Mesenchymal stem cell (in vitro differentiated cells and primary cell): ENCODE data around the gene ARMS2.
A peak's percentile ranks its signal among the peaks of the same experiment; 100 is the strongest.

ENCODE experiments used
- DNase-seq: peaks from one replicate; pipeline ENCODE4 v3.0.0-alpha.2; 2013
- H2AFZ ChIP-seq: one replicate; pipeline ENCODE4 v1.6.1; 2013; ENCODE audit warnings: low read depth, mild to moderate bottlenecking, control low read depth, inconsistent platforms, low read length, moderate library complexity
- H2AK5ac ChIP-seq: 2 replicates; pipeline ENCODE4 v1.6.1; 2013; ENCODE audit warnings: low read length, moderate library complexity, mild to moderate bottlenecking, inconsistent platforms; ENCODE audit not compliant: severe bottlenecking
- H2BK120ac ChIP-seq: one replicate; pipeline ENCODE4 v1.6.1; 2013; ENCODE audit warnings: low read depth, mild to moderate bottlenecking, inconsistent platforms, low read length, moderate library complexity
- H2BK12ac ChIP-seq, 2 experiments: one replicate each; pipeline ENCODE4 v1.6.1; 2013; ENCODE audit warnings: inconsistent platforms in 2 of 2, low read length in 2 of 2, mild to moderate bottlenecking in 2 of 2, moderate library complexity in 2 of 2, control low read depth in 1 of 2
- H2BK15ac ChIP-seq: one replicate; pipeline ENCODE4 v1.6.1; 2013; ENCODE audit warnings: mild to moderate bottlenecking, low read depth, inconsistent platforms; ENCODE audit not compliant: poor library complexity, severe bottlenecking
- H2BK5ac ChIP-seq: 2 replicates; pipeline ENCODE4 v1.6.1; 2013; ENCODE audit warnings: low read depth, mild to moderate bottlenecking, low read length, control low read depth, inconsistent platforms; ENCODE audit not compliant: poor library complexity, severe bottlenecking
- H3K14ac ChIP-seq, 2 experiments: one replicate each; pipeline ENCODE4 v1.6.1; 2013; ENCODE audit warnings: inconsistent platforms in 2 of 2, low read length in 2 of 2, control low read depth in 1 of 2, mild to moderate bottlenecking in 1 of 2, moderate library complexity in 1 of 2
- H3K18ac ChIP-seq, 2 experiments: one replicate each; pipeline ENCODE4 v1.6.1; 2013; ENCODE audit warnings: inconsistent platforms in 2 of 2, low read length in 2 of 2, control low read depth in 1 of 2, low read depth in 1 of 2, mild to moderate bottlenecking in 1 of 2
- H3K23ac ChIP-seq, 2 experiments: one replicate each; pipeline ENCODE4 v1.6.1; 2013; ENCODE audit warnings: inconsistent platforms in 2 of 2, low read length in 2 of 2, mild to moderate bottlenecking in 2 of 2, moderate library complexity in 2 of 2, control low read depth in 1 of 2
- H3K27ac ChIP-seq: 2 replicates; pipeline ENCODE4 v1.5.1; 2013; ENCODE audit warnings: mild to moderate bottlenecking, moderate library complexity, low read length, control low read depth, inconsistent platforms; ENCODE audit not compliant: poor library complexity, severe bottlenecking
- H3K27me3 ChIP-seq, 2 experiments: 2 replicates each; pipeline versions ENCODE4 v1.6.1 to v1.7.0; 2013; ENCODE audit warnings: low read length in 2 of 2, mild to moderate bottlenecking in 2 of 2, moderate library complexity in 2 of 2, control low read depth in 1 of 2, inconsistent platforms in 1 of 2; ENCODE audit not compliant: control insufficient read depth in 1 of 2, insufficient read depth in 1 of 2
- H3K36me3 ChIP-seq, 2 experiments: 2 replicates each; pipeline versions ENCODE4 v1.6.1 to v1.7.0; 2013; ENCODE audit warnings: low read length in 2 of 2, control low read depth in 1 of 2, inconsistent platforms in 1 of 2, low read depth in 1 of 2, mild to moderate bottlenecking in 1 of 2; ENCODE audit not compliant: insufficient read depth in 2 of 2, control insufficient read depth in 1 of 2
- H3K4ac ChIP-seq, 2 experiments: one replicate each; pipeline ENCODE4 v1.6.1; 2013; ENCODE audit warnings: inconsistent platforms in 2 of 2, low read length in 2 of 2, mild to moderate bottlenecking in 2 of 2, moderate library complexity in 2 of 2, control low read depth in 1 of 2, low read depth in 1 of 2
- H3K4me1 ChIP-seq: 2 replicates; pipeline ENCODE4 v1.6.1; 2013; ENCODE audit warnings: low read depth, low read length, control low read depth; ENCODE audit not compliant: control insufficient read depth, insufficient read depth
- H3K4me2 ChIP-seq: 2 replicates; pipeline ENCODE4 v1.6.1; 2013; ENCODE audit warnings: low read length, mild to moderate bottlenecking, inconsistent platforms; ENCODE audit not compliant: poor library complexity, severe bottlenecking
- H3K4me3 ChIP-seq, 2 experiments: 2 replicates each; pipeline versions ENCODE4 v1.5.1 to v1.7.0; 2013; ENCODE audit warnings: low read length in 2 of 2, mild to moderate bottlenecking in 2 of 2, control low read depth in 1 of 2, low read depth in 1 of 2; ENCODE audit not compliant: insufficient read depth in 1 of 2
- H3K79me1 ChIP-seq: replicated peaks from 2 replicates; pipeline ENCODE4 v1.6.1; 2013; ENCODE audit warnings: mild to moderate bottlenecking, control low read depth, low read length, inconsistent platforms; ENCODE audit not compliant: poor library complexity, severe bottlenecking
- H3K9ac ChIP-seq: 2 replicates; pipeline ENCODE4 v1.7.0; 2013; ENCODE audit warnings: mild to moderate bottlenecking, low read length, moderate library complexity
- H3K9me3 ChIP-seq: 2 replicates; pipeline ENCODE4 v1.7.0; 2013; ENCODE audit warnings: mild to moderate bottlenecking, low read length; ENCODE audit not compliant: control insufficient read depth
- H4K8ac ChIP-seq: one replicate; pipeline ENCODE4 v1.6.1; 2013; ENCODE audit warnings: inconsistent platforms, mild to moderate bottlenecking, low read length, moderate library complexity
- H4K91ac ChIP-seq: one replicate; pipeline ENCODE4 v1.6.1; 2013; ENCODE audit warnings: mild to moderate bottlenecking, low read length, inconsistent platforms
- WGBS: methylation state at CpG from one replicate; pipeline ENCODE4 v1.1.7; 2013; ENCODE audit warnings: mixed read lengths; 5-methylcytosine and 5-hydroxymethylcytosine counted together

Gene ARMS2

DNA sequence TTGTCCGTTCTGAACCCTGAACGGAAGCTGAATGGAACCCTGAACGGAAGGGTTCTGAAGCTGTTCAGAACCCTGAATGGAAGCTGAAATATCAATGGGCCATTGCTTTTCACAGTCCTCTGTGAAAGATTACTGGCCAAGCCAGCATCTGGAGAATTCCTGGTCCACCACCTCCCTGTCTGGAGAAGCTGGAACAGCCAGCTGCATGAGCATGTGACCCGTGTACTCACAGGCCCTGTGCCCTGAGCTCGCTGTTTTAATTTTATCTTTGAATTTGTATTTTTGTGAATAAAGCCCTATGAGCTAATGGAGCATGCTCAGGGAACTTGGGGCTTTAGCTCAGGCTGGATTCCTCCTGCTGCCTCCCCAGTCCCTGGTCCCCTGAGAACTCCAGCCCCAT lies 44.1 kb downstream of the ARMS2 start:
- H2AK5ac ChIP-seq, result no peak overlapping the region
- H3K4me2 ChIP-seq, result no peak overlapping the region
- H3K23ac ChIP-seq, result no peak overlapping the region
- peaks cover 1% of the 10 kb centered on the region for H3K79me1 ChIP-seq
- DNase-seq, result no peak
- H2BK12ac ChIP-seq, result no peak overlapping the region
- H4K8ac ChIP-seq, result no peak overlapping the region
- peaks cover 17 to 58% of the 10 kb centered on the region in 2 experiments for H3K36me3 ChIP-seq
- H3K18ac ChIP-seq, result no peak overlapping the region
- H3K4me3 ChIP-seq, result peak overlapping the region in 1 of 2 experiments; percentile 57
- no peak overlapping the region for H2BK120ac ChIP-seq
- H3K4ac ChIP-seq, result no peak overlapping the region
- 100% methylated on average over 4 of the region's 5 CpGs for WGBS
- H3K9me3 ChIP-seq, result no peaks in the 10 kb centered on the region
- H4K91ac ChIP-seq, result no peak overlapping the region
- H2BK15ac ChIP-seq, result no peak overlapping the region
- H3K9ac ChIP-seq, result peak overlapping the region; percentile 86
- peaks cover 17% of the 10 kb centered on the region for H3K4me1 ChIP-seq
- no peak overlapping the region for H3K27ac ChIP-seq
- no peak overlapping the region for H3K14ac ChIP-seq
- H2BK5ac ChIP-seq, result no peak overlapping the region
- H2AFZ ChIP-seq, result no peak overlapping the region
- no peaks in the 10 kb centered on the region for H3K27me3 ChIP-seq

DNA sequence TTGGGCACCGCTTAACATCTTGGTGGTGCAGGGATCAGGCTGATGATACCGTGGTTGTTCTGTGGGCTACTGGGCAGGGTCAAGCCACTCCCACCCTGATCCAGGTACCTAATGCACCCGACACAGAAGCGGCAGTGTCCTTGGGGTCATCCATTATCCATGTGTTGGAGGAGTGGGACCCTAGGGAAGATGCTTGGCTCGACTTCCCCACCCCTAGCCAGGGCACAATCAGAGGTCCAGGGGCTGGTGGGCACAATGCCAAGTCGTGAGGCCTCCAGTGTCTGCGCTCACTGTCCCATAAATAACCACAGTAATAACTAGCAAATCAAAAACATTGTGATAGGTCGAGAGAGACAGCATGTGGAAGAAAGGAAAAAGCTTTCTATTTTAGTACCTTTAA lies 44.6 kb downstream of the ARMS2 start:
- Histone ChIP-seq H3K14ac (no peak overlapping the region), H3K4ac (no peak overlapping the region), H3K27ac (no peak overlapping the region), H2AK5ac (no peak overlapping the region), H3K18ac (no peak overlapping the region), H3K9me3 (no peaks in the 10 kb centered on the region), H3K9ac (peak overlapping the region; percentile 86), H3K4me2 (no peak overlapping the region), H2BK5ac (no peak overlapping the region), H3K79me1 (peaks cover 1% of the 10 kb centered on the region), H3K4me3 (peak overlapping the region in 1 of 2 experiments; percentile 57), H3K36me3 (peaks cover 17 to 62% of the 10 kb centered on the region in 2 experiments), H3K27me3 (no peaks in the 10 kb centered on the region), H4K8ac (no peak overlapping the region), H2BK120ac (no peak overlapping the region), H2BK15ac (no peak overlapping the region), H3K23ac (no peak overlapping the region), H2AFZ (no peak overlapping the region), H3K4me1 (peaks cover 20% of the 10 kb centered on the region), H2BK12ac (peak overlapping the region in 1 of 2 experiments; percentile 45), H4K91ac (no peak overlapping the region)
- no peak for DNase-seq
- WGBS, result 94% methylated on average over 5 of the region's 8 CpGs

DNA sequence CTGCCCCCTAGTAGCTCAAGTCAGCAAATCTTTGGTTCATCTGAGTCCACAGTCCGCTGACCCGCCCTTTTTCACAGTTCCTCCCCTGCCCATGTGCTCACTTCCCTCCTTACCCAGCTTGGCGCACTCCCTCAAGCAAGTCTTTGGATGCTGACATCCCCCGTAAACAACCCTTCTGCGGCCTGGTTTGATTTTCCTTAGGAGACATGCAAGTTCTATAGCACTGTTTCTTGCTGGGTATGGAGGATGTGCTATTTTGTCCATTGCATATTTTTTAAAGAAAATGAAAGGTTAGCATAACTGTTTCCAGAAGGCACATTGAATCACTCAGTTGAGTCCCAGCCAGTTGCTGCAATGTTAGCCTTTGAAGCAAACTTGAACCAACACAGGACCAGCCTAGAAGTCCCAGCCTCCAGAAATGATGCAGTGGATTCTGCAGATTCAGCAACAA lies 45.1 kb downstream of the ARMS2 start:
- H3K27ac ChIP-seq, result no peak overlapping the region
- H3K9me3 ChIP-seq, result no peaks in the 10 kb centered on the region
- no peak overlapping the region for H4K8ac ChIP-seq
- peak overlapping the region; percentile 86 for H3K9ac ChIP-seq
- no peak overlapping the region for H4K91ac ChIP-seq
- no peak for DNase-seq
- H3K14ac ChIP-seq, result no peak overlapping the region
- H3K4me3 ChIP-seq, result peak overlapping the region in 1 of 2 experiments; percentile 57
- no peak overlapping the region for H2BK12ac ChIP-seq
- H2AFZ ChIP-seq, result no peak overlapping the region
- H3K36me3 ChIP-seq, result peaks cover 12 to 58% of the 10 kb centered on the region in 2 experiments
- H3K27me3 ChIP-seq, result no peaks in the 10 kb centered on the region
- H3K4me2 ChIP-seq, result no peak overlapping the region
- H2AK5ac ChIP-seq, result no peak overlapping the region
- H3K79me1 ChIP-seq, result peaks cover 1% of the 10 kb centered on the region
- no peak overlapping the region for H3K18ac ChIP-seq
- H2BK15ac ChIP-seq, result no peak overlapping the region
- 89% methylated on average over 5 of the region's 5 CpGs for WGBS
- H3K23ac ChIP-seq, result no peak overlapping the region
- H3K4me1 ChIP-seq, result peaks cover 22% of the 10 kb centered on the region
- H3K4ac ChIP-seq, result no peak overlapping the region
- no peak overlapping the region for H2BK5ac ChIP-seq
- no peak overlapping the region for H2BK120ac ChIP-seq

DNA sequence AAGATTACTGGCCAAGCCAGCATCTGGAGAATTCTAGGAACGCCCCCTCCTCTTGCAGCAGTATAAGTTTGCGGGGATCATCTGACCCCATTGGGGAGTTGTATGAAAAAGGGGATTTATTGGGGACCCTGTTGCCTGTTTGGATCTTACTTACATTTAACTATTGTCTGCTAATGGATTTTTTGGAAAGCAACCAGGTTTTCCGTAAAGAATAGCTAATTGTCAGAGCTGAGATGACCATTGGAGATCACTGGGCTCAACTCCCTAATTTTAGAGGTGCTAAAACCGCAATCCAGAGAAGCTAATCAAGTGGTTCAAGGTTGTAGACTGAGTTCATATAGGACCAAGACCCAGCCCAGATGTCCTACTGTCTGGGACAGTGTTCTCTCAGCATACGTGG lies 45.7 kb downstream of the ARMS2 start:
- Histone ChIP-seq H3K23ac (no peak overlapping the region), H3K4ac (no peak overlapping the region), H2BK12ac (no peak overlapping the region), H3K27me3 (no peaks in the 10 kb centered on the region), H2BK15ac (no peak overlapping the region), H2BK5ac (no peak overlapping the region), H3K36me3 (peaks cover 9 to 62% of the 10 kb centered on the region in 2 experiments), H2AFZ (no peak overlapping the region), H3K18ac (no peak overlapping the region), H4K91ac (no peak overlapping the region), H3K27ac (no peak overlapping the region), H2BK120ac (no peak overlapping the region), H4K8ac (no peak overlapping the region), H3K79me1 (peaks cover 1% of the 10 kb centered on the region), H3K4me1 (peaks cover 23% of the 10 kb centered on the region), H2AK5ac (no peak overlapping the region), H3K4me2 (no peak overlapping the region), H3K4me3 (no peak overlapping the region), H3K9me3 (no peaks in the 10 kb centered on the region), H3K14ac (no peak overlapping the region), H3K9ac (peak overlapping the region; percentile 21)
- 87% methylated on average over 5 of the region's 5 CpGs for WGBS
- no peak for DNase-seq
